HG03469 (cell line): ENCODE results near the gene KANSL1L.
A peak's percentile ranks its signal among the peaks of the same experiment; 100 is the strongest.
"Not testable (repeated sequence)": the region's sequence is repeated elsewhere in the genome, so short reads cannot be mapped to it uniquely, and the experiment has no call there.

ENCODE experiments used
- ATAC-seq: cut with Tn5 transposase; IDR thresholded peaks from one replicate; pipeline ENCODE4 v1.9.1; 2021; ENCODE audit warnings: mild to moderate bottlenecking, moderate library complexity, moderate number of reproducible peaks; ENCODE audit not compliant: unreplicated experiment

The KANSL1L gene

GRCh38 chr2:210171309-210172218 lies at the start of gene KANSL1L:
TSS of gene KANSL1L (minus strand) at chr2:210171409. CDS start at chr2:210154582, 16,827 bp downstream.
- ATAC-seq: peak; percentile 48

GRCh38 chr2:210215120-210215519 lies 43.9 kb upstream of the KANSL1L start:
- ATAC-seq: no peak

GRCh38 chr2:210210185-210210584 lies 39.0 kb upstream of the KANSL1L start:
- no peak for ATAC-seq

GRCh38 chr2:210207929-210208328 lies 36.7 kb upstream of the KANSL1L start:
- ATAC-seq: no peak

- ATAC-seq: no peak
Measured at GRCh38 chr2:210203558-210203957, 32.3 kb upstream of the KANSL1L start.

- ATAC-seq: no peak
Measured at GRCh38 chr2:210203147-210203546, 31.9 kb upstream of the KANSL1L start.

- no peak for ATAC-seq
Measured at GRCh38 chr2:210199854-210200253, 28.6 kb upstream of the KANSL1L start.

- peak; percentile 51 for ATAC-seq
Measured at GRCh38 chr2:210199186-210199765, 28.1 kb upstream of the KANSL1L start.

GRCh38 chr2:210198326-210198725 lies 27.1 kb upstream of the KANSL1L start:
- ATAC-seq: no peak

GRCh38 chr2:210197720-210198119 lies 26.5 kb upstream of the KANSL1L start:
- no peak for ATAC-seq

GRCh38 chr2:210195101-210195852 lies 24.1 kb upstream of the KANSL1L start:
- no peak for ATAC-seq

GRCh38 chr2:210190345-210190744 lies 19.1 kb upstream of the KANSL1L start:
- no peak for ATAC-seq

GRCh38 chr2:210189452-210190138 lies 18.4 kb upstream of the KANSL1L start:
- ATAC-seq: no peak

GRCh38 chr2:210188755-210189154 lies 17.5 kb upstream of the KANSL1L start:
- no peak for ATAC-seq

GRCh38 chr2:210188190-210188589 lies 17.0 kb upstream of the KANSL1L start:
- ATAC-seq: no peak

- not testable (repeated sequence) for ATAC-seq
Measured at GRCh38 chr2:210183936-210184335, 12.7 kb upstream of the KANSL1L start.

GRCh38 chr2:210181606-210182088 lies 10.4 kb upstream of the KANSL1L start:
- ATAC-seq: not testable (repeated sequence)

- ATAC-seq: not testable (repeated sequence)
Measured at GRCh38 chr2:210181033-210181605, 9.9 kb upstream of the KANSL1L start.

GRCh38 chr2:210180477-210180876 lies 9.3 kb upstream of the KANSL1L start:
- ATAC-seq: no peak

- ATAC-seq: no peak
Measured at GRCh38 chr2:210179351-210179990, 8.3 kb upstream of the KANSL1L start.
